ENCODE data around the gene TRIM15. TPM values are rescaled to one million over a fixed set of nuclear protein-coding genes. Genes with fewer than 3 reads are reported as not detected.

TRIM15 gene
- total RNA-seq, 1 donor from 2014 or later = not detected

DNA sequence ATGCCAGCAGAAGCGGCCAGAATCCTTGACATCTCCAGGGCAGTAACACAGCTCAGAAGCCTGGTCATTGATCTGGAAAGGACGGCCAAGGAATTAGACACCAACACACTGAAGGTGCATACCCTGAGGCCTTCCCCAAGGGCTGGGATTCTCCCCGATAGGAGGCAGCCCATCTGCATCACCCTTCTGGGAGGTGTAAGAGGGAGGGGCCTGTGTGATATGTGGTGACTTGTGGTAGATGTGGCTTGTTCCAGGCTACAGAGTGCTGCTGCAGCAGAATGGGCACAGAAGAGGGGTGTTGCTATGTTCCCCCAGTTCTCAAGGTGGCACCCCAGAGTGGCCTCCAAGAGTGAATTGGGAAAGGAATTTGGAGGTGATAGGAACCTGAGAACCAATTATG, 16.2 kb upstream of the TRIM15 start:
- no peak for DNase-seq

DNA sequence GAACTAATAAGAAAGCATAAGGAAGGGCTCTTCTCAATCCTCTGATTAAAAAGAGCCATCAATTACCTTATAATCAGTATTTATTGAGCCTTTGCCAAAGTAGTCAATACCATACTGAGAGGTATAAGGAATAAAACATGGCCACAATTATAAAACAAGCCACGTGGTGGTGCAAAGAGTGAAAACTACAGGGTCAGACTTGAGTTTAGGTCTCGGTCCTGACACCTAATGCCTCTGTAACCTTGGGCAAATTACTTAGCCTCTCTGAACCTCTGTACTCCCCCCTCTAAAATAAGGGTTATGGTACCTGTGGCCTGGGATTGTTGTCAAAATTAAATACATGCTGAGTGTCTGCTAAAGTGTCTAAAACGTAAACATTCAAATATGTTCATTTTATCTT, 14.1 kb upstream of the TRIM15 start:
- DNase-seq = no peak

DNA sequence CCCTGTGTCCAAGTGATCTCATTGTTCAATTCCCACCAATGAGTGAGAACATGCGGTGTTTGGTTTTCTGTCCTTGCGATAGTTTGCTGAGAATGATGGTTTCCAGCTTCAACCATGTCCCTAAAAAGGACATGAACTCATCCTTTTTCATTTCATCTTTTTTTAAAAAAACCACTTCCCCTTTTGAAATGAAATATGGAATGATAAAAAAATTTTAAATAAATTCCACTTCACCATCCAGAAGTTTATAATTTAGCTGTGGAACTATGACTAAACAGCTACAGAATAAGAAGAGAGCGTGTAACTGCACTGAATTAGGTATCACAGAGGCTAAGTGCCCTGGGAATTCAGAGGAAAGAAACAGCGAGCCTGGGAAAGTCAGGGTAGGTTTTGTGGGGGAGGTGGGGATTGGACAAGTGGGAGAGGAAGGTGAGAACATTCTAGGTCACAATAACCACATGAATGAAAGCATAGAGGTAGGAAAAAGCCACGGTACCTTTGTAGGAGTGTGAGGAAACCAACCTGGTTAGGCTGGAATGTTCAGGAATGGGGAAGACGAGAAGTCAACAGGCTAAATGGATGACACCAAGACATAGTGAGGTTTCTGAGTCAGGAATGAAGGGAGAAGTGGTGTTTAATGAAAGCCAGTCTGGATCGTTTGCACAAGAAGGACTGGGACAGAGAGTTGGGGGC, 13.3 kb upstream of the TRIM15 start:
- DNase-seq = no peak

DNA sequence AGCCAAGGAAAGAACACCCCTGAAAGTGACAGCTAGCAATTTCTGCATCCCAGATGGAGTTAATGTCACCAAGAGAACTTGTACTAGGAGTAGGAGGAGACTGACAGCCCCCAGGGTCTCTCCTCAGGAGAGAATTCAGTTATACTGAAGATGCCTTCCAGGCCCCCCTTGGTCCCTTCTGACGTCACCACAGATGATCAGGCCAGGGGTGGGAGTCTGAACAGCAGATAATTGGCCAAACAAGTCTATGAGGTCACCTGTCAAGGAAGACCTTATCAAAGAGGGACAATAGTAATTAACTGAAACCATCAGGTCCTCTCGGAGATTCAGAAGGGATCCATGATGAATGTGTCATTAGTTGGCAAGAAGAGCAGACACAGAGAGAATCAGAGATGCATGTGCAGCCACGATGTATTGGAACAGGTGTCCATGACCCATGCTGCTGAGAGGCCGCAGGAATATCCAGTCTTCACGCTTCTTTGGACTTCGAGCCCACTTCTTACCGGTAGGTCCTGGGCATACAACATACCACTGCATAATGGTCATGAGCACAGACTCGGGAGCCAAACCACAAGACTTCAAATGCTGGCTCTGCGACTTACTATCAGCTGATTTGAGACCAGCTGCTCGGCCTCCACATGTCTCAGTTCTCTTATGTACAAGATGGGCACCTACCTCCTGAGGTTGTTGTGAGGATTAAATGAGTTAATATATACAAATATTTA, 12.5 kb upstream of the TRIM15 start:
- DNase-seq = no peak

- no peak for DNase-seq
These were observed 11.8 kb upstream of the TRIM15 start for GRCh38 chr6:30151580-30151979.

GRCh38 chr6:30152016-30152673, 11.2 kb upstream of the TRIM15 start:
- no peak for DNase-seq

DNA sequence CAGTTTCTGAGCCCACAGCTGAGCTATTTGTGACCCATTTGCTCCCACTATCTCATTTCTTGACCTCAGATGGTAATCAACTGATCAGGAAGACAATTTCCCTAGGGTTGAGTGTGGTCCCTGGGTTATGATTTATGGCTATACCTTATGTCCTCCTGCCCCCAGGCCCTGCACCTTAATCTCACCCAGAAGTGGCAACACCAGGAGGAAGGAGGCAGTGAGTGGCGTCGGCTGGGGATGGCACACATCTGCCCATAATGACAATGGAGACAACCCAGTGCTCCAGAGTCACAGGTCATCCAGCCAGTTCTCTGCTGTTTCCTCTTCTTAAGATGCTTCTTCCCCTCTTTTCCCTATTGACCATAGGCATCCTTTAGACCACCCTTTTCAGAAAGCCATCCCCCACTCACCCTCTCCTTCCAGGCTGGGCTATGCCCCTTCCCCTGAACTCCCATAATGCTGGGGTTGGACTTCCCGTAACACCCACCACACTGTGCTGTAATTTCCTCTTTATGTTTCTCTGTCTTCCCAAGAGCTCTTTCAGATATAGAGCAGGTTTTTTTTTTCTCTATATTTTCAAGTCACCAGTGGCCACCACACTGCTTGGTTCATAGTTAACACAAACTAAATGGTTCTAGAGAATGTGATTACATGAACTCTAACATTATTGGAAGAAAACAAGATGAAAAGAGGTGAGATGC, 10.3 kb upstream of the TRIM15 start:
- DNase-seq = no peak

GRCh38 chr6:30154061-30154460, 9.3 kb upstream of the TRIM15 start:
- no peak for DNase-seq

- peak; percentile 55 for DNase-seq
These were observed 8.4 kb upstream of the TRIM15 start for GRCh38 chr6:30154709-30155519.

DNA sequence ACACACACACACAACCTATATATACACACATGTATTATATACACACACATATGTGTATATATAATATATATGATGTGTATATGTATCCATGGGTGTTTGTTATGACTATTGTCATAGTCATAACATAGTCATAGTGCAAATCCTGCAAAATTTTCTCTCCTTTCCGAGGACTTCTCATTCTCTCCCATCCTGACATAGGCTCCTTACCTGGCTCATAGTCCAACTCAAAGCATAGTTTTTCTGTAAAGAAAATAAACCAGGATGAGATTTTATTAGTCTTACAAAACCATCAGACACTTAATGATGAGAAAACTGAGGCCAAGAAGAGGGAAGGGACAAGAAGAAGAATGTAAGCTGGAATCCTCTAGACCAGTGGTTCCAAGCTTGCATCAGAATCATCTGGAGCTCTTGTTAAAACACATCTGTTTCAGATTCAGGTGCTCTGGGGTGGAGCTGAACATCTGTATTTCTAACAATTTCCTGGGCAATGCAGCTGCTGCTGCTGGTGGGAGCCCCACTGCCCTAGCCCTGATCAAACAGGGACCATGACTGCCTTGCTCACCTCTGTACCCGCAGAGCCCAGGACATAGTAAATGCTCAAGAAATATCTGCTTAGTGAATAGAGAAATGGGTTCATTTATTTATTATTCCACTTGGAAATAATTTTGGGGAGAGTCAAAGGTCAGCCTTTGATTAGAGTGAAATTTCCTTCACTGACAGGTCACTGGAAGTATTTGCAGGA, 7.7 kb upstream of the TRIM15 start:
- DNase-seq = no peak

GRCh38 chr6:30156262-30156599, 7.1 kb upstream of the TRIM15 start:
- DNase-seq = peak; percentile 52

DNA sequence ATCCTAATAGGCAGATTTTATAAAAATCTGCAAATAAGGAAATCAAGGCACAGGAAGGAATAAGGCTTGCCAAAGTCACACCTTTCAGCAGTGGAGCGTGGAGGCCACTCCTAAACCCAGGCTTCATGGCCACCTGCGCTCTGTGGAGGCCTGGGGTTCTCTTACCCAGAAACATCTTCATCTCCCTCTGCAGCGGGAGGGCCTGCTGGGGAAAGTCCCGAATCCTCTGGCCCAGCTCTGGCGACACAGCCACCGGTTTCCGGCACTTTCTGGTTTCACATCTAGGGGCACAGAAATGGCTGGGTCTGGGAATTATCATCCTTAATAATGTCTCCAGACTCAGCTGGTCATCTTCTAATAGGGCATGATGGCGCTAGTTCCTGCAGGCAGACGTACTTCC, 6.6 kb upstream of the TRIM15 start:
- no peak for DNase-seq

DNA sequence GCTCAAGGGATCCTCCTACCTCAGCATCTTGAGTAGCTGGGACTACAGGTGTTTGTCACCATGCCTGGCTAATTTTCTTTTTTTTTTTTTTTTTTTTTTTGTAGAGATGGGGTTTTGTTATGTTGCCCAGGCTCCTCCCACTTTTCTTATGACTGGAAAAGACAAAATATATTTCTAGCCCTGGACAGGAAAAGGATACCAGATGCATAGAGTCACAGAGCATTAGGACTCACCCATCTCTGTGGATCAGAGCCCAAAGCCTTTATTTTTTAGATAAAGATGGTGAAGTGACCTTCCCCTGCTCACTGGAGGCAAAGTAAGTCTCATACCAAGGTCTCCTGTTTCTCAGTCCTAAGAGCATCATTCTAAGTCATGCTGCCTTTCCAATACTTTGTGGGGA, 5.8 kb upstream of the TRIM15 start:
- DNase-seq = no peak

GRCh38 chr6:30157999-30158398, 5.3 kb upstream of the TRIM15 start:
- no peak for DNase-seq

- DNase-seq = no peak
These were observed 4.8 kb upstream of the TRIM15 start for GRCh38 chr6:30158475-30159040.

DNA sequence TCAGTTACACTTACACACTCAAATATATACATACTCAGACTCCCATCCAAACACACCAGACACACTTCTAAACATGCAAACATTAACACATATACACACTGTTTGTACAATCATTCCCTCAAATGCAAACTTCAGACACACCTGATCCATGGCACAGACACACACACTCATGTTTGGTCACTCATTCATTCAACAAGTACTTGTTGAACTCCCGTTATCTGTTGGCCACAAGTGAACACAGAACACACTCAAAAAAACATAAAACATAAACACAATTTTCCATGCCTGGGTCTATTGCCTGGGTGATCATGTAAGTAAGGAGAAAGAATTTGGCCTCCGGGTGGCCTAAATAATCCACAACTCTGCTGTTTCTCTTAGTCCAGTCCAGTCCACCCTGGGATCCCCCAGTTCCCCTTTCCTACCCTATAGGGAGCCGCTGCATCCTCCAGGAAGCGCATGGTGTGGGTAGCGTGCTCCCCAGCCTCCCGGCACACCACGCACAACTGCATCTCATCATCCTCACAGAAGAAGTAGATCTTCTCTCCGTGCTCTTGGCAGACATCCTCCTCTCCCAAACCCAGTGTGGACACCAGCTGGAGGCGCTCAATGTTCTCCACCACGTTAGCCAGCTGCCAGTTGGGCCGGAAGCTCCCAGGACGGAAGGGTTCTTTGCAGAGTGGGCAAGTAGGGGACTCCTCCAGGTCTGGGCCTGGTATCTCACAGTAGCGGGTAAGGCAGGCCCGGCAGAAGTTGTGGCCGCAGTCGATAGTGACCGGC, 3.1 kb upstream of the TRIM15 start:
- no peak for DNase-seq

- no peak for DNase-seq
These were observed 2.4 kb upstream of the TRIM15 start, which contains the start of gene TRIM10 for GRCh38 chr6:30160785-30161531. TSS of gene TRIM10 (minus strand) at chr6:30161211. CDS start at chr6:30160858, 353 bp downstream.

DNA sequence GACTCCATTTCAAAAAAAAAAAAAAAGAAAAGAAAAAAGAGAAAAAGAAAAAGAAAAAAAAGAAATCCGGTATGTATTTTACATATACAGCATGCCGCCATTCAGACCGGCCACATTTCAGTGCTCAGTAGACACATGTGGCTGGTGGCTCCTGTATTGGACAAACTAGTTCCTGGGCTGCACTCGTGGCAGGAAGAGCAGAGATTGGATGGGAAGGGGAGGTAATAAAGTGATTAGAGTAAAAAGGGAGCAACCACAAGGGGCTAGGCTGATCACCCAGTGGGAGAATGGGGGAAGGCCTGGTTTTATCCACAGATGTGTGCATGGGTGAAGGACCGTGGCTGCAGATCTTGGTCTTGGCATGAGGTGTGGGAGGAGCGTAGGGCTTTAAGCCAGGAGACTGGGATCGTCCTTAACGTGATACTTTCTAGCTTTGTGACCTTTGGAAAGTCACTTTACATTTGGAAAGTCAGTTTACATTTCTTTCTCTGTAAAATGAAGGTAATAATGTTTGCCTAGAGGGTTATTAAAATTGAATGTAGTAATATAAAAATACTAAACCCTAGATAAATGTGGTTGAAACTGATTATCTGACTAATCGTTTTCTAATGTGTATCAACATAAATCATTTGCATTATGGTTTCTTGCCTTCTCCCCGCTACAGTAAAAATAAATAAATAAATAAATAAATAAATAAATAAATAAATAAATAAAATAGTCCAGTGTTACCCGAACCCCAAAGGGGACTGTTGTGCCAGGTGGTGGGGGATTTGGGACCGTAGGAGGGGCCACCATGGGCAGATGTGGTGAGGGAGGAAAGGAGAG, 869 bp upstream of the TRIM15 start:
- DNase-seq = no peak
